ENCODE data around the gene TNXB.
A peak's percentile ranks its signal among the peaks of the same experiment; 100 is the strongest.
"Not testable (repeated sequence)": the region's sequence is repeated elsewhere in the genome, so short reads cannot be mapped to it uniquely, and the experiment has no call there.

TNXB gene

DNA sequence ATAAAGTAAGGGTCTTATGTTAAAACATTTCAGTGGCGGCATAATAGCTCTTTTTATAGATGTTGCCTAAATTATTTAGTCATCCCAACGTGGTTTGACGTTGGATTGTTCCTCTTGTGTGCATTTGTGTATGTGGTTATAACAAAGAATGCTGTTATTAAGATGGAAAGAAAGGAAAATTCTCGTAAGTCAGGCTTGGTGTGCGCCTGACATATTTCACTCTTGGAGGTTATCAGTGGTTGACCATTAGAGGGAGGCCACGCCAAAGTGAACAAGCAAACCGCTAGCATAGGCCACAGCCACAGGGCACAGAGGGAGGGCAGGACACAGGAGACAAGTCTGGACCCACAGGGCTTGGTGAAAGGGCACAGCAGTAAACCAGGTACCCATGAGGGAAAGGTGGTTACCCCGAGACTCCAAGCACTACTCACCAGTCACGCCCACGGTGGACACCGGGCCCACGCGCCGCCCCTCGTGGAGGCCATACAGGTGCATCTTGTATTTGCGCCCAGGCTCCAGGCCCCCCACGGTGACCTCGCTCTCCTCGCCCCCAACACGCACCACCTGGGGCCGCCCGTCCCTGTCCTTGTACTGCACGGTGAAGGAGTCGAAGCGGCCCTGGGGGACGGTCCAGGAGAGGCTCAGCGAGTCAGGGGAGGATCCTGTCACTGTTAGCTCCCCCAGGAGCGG lies 48.0 kb downstream of the TNXB start:
- DNase-seq (ENCODE audit: low read depth in 2 of 2) = no peak

DNA sequence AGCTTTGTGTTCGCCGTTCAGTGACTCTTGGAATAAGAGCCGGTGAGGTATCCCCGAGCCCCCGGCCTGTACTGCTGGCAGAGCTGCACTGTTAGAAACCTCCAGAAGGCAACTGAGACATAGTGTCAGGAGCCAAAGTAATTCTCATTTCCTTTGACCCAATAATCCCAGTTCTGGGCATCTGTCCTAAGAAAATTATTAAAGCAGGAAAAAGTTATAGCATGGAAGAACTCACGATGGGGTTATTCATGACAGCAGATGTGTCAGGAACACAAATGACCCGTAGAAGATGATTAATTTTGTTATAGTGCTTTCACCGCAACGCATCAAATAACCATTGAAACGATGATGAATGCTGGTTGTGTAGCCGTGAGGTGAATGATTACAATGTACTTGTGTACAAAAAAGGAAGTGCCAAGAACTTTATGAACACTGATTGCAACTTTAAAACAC lies 50.6 kb downstream of the TNXB start:
- DNase-seq (ENCODE audit: low read depth in 2 of 2) = no peak

DNA sequence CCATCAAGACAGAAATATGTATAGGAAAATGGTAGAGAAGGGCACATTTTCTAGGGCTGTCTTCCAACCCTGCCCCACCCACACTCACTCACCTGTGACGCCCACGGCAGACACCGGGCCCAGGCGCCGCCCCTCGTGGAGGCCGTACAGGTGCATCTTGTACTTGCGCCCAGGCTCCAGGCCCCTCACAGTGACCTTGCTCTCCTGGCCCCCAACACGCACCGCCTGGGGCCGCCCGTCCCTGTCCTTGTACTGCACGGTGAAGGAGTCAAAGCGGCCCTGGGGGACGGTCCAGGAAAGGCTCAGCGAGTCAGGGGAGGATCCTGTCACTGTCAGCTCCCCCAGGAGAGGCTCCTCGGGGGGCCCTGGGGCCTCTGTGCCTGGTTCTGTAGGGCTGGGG lies 51.2 kb downstream of the TNXB start:
- DNase-seq (ENCODE audit: low read depth in 2 of 2) = no peak

DNA sequence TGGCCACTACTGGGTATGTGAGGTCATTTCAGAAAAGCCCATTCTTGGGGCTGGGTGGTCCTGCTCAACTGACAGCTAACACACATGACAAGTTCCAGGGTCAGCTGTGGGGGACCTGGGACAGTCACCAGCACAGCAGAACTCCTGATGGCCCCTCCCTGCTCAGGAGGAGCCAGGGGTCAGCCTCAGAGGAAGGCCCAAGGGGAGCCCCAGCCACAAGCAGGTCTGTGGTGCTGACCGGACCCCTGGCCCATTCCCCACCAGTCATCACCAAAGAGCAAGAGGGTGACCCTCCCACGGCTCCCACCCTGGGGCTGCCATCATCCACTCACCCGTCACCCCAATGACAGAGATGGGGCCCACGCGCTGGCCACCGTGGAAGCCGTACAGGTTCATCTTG lies 52.9 kb downstream of the TNXB start:
- DNase-seq (ENCODE audit: low read depth in 2 of 2) = no peak

DNA sequence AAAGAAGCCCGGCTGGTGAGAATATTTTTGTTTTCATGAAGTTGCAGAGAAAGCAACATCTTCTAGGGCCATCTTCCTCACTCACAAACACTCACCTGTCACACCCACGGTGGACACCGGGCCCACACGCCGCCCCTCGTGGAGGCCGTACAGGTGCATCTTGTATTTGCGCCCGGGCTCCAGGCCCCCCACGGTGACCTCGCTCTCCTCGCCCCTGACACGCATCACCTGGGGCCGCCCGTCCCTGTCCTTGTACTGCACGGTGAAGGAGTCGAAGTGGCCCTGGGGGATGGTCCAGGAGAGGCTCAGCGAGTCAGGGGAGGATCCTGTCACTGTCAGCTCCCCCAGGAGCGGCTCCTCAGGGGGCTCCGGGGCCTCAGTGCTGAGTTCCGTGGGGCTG lies 53.4 kb downstream of the TNXB start:
- not testable (repeated sequence) for DNase-seq (ENCODE audit: low read depth in 2 of 2)

DNA sequence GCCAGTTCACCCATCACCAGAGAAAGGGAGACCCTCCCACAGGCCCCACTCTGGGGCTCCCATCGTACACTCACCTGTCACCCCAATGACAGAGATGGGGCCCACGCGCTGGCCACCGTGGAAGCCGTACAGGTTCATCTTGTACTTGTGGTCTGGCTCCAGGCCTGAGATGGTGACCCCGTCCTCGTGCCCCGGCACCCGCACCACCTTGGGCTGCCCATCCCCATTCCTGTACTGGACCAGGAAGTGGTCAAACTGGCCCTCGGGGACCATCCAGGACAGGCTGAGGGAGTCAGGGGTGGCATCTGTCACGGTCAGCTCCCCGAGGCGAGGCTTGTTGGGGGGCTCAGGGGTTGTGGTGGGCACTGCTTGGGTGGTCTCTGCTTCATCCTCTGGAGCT lies 55.8 kb downstream of the TNXB start:
- DNase-seq (ENCODE audit: low read depth in 2 of 2) = not testable (repeated sequence)

DNA sequence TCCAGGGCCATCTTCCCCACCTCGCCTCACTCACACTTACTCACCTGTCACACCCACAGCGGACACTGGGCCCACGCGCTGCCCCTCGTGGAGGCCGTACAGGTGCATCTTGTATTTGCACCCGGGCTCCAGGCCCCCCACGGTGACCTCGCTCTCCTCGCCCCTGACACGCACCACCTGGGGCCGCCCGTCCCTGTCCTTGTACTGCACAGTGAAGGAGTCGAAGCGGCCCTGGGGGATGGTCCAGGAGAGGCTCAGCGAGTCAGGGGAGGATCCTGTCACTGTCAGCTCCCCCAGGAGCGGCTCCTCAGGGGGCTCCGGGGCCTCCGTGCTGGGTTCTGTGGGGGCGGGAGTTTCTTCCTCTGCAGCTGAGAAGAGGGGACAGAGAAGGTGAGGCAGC lies 56.5 kb downstream of the TNXB start:
- DNase-seq (ENCODE audit: low read depth in 2 of 2) = not testable (repeated sequence)

DNA sequence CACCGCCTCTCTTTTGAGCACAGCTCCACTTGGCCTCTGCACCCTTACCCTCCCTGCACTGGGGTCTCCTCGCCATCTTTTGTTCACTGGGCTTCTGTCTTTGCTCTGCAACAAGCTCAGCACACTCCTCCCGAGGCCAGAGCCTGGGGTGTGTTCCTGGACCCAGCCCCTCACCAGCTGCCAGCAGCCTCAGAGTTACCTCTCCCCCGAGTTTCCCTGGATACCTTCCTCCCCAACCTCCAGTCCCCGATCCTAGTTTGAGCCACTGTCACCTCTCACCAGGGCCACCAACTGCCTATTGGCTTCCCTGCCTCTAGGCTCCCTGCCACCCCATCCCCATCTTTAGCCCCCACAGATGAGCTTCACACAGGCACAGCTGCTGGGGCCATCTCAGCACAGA lies 58.6 kb downstream of the TNXB start:
- DNase-seq (ENCODE audit: low read depth in 2 of 2) = no peak

DNA sequence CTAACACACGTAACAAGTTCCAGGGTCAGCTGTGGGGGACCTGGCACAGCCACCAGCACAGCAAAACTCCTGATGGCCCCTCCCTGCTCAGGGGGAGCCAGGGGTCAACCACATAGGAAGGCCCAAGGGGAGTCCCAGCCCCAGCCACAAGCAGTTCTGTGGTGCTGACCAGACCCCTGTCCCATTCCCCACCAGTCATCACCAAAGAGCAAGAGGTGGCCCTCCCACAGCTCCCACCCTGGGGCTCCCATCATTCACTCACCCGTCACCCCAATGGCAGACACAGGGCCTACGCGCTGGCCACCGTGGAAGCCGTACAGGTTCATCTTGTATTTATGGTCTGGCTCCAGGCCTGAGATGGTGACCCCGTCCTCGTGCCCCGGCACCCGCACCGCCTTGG lies 59.4 kb downstream of the TNXB start:
- DNase-seq (ENCODE audit: low read depth in 2 of 2) = not testable (repeated sequence)

DNA sequence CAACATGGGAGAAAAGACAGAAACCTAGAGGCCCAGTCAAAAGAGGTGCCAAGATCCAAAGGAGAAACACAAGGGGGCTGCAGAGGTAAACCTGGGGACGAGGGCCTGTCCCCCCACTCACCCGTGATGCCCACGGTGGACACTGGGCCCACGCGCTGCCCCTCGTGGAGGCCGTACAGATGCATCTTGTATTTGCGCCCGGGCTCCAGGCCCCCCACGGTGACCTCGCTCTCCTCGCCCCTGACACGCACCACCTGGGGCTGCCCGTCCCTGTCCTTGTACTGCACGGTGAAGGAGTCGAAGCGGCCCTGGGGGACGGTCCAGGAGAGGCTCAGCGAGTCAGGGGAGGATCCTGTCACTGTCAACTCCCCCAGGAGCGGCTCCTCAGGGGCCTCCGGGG lies 60.0 kb downstream of the TNXB start:
- DNase-seq (ENCODE audit: low read depth in 2 of 2) = not testable (repeated sequence)

DNA sequence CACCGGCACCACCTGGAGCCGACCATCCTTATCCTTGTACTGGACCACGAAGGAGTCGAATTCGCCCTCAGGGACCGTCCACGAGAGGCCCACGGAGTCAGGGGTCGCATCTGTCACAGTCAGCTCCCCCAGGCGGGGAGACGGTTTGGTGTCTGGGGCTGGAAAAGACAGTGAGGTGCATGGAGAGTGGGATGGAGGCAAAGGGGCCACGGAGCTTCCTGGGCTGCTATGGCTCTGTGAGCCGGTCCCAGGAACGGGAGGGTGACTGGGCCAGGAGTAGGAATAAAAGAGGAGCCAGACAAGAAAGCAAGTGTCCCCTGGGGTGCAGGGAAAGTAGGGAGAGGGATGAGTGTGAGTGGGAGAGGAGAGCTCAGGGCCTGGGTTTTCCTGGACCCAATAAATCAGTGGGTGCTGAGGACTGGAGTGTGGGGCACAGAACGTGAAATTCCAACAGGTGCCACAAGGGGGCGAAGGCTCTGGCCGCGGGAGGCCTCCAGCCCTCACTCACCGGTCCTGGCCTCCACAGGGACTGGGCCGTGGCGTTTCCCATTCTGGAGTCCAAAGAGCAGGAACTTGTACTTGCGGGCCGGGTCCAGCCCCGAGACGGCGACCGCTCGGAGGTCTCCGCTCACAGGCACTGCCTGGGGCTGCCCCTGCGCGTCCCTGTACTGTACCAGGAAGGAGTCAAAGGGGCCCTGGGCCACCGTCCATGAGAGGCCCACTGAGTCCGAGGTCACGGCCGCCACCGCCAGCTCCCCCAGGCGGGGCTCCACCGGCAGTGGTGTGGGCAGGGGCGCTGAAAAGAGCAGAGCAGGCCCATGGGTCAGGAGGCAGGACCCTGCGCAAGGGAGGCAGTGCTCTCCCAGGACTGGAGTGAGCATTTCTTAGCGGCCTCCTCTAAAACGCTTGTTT lies 61.0 kb downstream of the TNXB start:
- peak; percentile 33 to 59 for DNase-seq (ENCODE audit: low read depth in 2 of 2)

DNA sequence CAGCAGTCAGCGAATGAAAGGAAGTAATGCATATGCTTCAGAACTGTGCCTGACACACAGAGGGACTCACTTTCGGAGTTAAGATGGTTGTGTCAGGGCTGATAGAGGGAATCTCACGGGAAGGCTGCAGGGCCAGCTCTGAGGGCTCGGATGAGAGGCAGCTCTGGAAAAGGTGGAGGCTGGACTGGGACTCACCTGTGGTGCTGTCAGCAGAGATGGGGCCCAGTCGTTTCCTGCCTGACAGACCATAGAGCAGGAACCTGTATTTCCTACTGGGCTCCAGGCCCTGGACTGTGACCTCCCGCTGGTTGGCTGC lies 61.6 kb downstream of the TNXB start:
- DNase-seq (ENCODE audit: low read depth in 2 of 2) = no peak

DNA sequence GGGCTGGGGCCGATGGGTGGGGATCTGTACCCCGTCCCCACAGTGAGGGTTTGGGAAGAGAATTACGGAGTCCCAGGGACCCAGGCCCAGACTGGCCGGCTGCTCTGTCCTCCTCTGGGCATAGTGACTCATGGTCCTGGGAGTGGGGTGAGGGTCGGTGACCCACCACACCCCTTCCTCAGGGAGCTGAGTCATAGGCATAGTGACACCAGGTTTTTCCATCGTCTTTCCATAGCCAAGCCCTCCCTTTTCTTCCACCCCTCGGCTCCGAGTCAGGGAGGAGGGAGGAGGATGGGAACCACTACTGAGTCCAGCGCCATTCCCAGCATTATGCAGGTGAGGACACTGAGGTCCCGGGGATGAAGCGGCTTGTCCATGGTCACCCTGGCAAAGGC lies 62.1 kb downstream of the TNXB start:
- DNase-seq (ENCODE audit: low read depth in 2 of 2) = no peak

DNA sequence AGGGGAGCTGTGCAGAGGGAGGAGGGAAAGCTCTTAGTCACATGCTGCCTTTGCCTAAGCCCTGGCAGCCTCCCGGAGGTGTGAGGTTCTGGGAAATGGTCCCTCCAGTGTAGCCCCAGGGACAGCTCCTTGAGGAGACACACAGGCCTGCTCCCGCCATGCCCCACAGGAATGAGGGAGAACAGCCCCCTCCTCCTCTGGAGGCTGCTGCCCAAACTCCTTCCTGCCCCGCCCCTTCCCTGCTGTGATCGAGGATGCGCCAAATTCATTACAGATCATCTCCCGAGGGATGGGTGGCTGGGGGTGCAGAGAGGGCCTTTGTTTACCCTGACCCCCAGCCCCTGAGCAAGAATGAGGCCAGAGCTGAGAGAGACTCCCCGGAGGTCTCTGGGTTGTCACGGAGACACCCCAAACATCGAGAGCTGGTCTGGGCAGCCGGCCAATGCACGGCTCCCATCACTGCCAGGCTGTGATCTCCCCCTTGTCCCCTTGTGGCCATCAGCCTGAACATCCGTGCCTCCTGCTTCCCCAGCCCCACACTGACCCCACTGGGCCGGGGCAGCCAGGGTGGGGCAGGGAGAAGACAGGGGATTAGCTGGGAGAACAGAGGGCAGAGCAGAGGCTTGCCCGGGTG lies 62.6 kb downstream of the TNXB start:
- DNase-seq (ENCODE audit: low read depth in 2 of 2) = no peak

DNA sequence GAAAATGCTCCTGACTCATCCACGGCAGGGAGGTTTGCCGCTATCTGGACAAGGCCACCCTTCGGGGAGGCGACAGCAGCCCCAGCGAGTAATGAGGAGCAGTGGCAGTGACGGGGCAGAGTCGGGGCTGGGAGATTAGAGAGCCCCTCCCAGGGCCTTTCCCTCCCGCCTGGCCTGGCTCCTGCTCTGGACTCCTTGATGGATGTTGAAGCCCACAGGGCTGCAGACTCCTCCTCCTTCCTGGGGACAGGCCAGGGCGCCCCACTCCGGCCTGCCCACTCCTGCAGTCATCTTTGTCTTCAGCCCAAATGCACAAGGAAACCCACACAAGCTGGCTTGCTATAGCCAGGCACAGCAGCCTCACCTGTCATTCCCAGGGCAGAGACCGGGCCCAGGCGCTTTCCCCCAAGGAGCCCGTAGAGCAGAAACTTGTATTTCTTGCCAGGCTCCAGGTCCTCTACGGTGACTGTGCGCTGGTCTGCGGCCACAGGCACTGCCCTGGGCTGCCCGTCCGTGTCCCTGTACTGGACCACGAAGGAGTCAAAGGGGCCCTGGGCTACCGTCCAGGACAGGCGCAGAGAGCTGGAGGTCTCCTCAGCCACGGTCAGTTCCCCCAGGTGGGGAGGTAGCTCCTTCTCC lies 63.2 kb downstream of the TNXB start:
- no peak for DNase-seq (ENCODE audit: low read depth in 2 of 2)

DNA sequence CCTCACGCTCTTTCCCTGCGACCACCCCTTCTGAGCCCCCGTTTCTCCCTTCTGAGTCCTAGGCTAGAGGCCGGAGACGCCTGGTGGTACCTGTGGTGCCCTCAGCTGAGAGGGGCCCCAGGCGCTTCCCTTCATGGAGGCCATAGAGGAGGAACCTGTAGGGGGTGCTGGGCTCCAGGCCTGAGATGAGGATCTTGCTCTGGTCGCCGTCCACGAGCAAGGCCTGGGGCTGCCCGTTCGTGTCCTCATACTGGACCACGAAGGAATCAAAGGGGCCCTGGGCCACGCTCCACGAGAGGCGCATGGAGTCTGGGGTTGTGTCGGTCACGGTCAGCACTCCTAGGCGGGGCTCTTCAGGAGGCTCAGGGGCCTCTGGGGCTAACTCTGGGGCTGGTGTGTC lies 64.2 kb downstream of the TNXB start:
- not testable (repeated sequence) for DNase-seq (ENCODE audit: low read depth in 2 of 2)

DNA sequence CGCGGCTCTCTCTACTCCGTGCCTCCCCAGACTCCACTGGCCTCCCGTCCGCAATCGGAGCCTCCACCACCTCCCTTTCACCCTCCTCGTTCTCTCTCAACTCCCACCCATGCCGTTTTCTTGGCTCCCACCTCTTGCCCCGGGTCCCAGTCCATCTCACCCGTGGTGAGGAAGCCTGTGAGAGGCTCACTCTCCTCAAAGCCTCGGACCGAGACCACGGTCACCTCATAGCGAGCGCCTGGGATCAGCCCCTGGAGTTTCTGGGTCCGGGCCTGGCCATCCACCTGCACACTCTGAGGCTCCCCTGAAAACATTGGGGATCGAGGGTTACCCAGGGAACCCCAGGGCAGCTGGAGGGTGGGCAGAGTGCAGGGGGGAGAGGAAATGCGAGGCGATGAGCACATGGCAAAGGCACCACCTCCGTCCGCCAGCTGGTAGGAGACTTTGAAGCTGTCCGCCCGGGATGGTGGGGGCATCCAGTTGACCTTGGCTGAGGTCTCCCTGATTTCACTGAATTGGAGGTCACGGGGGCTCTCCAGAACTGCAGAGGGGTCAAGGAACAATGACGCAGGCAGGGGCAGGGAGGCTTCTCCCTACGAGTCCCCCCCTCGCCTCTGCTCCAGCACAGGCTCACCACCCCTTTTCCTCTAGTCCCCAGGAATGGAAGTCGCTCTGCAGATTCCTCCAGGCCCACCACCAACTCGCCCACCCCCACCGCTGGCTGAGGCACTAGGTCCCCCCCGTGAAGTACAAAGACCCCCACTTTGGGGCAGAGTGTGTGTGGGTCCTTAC lies 65.4 kb downstream of the TNXB start:
- DNase-seq (ENCODE audit: low read depth in 2 of 2) = not testable (repeated sequence)

DNA sequence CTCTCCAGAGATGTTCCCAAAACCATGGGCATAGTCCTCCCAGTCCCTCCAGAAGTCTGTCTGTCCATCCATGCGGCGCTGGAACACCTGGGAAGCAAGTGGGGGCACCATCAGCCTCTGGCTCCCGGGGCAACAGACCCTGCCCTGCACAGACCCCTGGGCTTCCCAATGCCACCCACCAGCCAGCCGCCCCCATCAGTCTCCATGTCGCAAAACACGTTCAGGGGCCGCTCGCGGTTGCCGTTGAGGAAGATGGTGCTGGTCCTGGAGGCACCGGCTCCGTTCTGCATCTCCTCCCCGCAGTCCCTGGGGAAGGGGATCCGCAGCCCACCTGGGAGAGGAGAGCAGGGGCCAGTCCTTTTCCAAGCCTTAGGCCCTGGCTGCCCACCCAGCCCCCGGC lies 66.9 kb downstream of the TNXB start:
- not testable (repeated sequence) for DNase-seq (ENCODE audit: low read depth in 2 of 2)

DNA sequence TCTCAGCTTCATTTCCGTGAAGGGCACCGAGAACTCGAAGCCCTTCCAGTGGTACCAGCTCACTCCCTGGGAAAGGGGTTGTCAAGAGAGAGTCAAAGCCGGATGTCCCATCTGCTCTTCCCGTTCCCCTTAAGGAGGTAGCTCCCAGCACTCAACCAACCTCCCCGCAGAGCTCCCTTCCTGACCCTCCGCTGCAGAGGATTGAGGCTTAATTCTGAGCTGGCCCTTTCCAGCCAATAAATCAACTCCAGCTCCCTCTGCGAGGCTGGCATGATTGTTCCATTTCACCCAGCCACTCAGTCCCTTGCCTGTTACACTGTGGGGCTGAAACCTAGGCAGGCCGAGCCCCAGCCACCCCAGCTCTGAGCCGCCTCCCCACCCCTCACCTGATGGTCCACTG lies 67.8 kb downstream of the TNXB start:
- not testable (repeated sequence) for DNase-seq (ENCODE audit: low read depth in 2 of 2)

DNA sequence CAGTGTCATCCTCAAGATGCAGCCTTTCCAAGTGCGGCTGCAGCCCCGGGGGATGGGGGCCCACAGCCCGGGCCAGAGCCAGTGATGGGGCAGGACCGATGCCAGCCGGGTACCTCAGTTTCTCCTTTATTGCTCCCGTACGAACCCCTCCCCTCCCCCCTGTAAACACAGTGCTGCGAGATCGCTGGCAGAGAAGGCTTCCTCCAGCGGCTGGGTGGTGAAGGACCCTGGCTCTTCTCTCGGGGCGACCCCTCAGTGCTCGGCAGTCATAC lies 68.2 kb downstream of the TNXB start:
- DNase-seq (ENCODE audit: low read depth in 2 of 2) = not testable (repeated sequence)

DNA sequence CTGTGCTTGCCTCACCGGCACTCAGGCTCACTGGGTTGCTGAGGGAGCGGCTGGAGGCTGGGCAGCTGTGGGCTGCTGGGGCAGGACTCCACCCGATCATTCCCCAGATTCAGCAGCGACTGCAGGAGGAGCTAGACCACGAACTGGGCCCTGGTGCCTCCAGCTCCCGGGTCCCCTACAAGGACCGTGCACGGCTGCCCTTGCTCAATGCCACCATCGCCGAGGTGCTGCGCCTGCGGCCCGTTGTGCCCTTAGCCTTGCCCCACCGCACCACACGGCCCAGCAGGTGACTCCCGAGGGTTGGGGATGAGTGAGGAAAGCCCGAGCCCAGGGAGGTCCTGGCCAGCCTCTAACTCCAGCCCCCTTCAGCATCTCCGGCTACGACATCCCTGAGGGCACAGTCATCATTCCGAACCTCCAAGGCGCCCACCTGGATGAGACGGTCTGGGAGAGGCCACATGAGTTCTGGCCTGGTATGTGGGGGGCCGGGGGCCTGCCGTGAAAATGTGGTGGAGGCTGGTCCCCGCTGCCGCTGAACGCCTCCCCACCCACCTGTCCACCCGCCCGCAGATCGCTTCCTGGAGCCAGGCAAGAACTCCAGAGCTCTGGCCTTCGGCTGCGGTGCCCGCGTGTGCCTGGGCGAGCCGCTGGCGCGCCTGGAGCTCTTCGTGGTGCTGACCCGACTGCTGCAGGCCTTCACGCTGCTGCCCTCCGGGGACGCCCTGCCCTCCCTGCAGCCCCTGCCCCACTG lies 68.7 kb downstream of the TNXB start:
- DNase-seq (ENCODE audit: low read depth in 2 of 2) = not testable (repeated sequence)
